Measurements from ENCODE around the gene ULK3. TPM values are rescaled to one million over a fixed set of nuclear protein-coding genes. Genes with fewer than 3 reads are reported as not detected.
A peak's percentile ranks its signal among the peaks of the same experiment; 100 is the strongest.

Gene ULK3
- total and polyA plus RNA-seq, 10 of the 15 experiments (the other 5 are each of a cell fraction or from before 2014, with no cell fraction given) = 0.64 to 38.8 (median 27.1) TPM

DNA sequence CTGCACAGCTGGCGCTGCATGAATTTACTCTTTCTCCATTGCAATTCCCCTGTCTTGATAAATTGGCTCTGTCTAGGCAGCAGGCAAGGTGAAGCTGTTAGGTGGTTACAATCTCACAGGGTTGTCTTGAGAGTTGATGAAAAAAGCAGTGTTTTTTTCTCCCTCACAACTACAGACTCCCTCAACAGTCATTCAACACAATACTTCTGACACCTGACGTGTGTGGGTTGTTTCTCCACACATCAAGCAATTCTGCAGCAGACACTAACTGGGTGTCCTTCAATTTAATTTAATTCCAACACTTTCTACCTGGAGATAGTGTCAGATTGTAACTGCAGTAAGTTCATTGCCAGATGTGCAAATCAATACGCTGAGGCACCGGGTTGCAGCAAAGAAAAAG lies 35.3 kb upstream of the ULK3 start:
- in situ Hi-C loops (cut with MboI) (no loop called here), intact Hi-C loops (cut with micrococcal nuclease; ENCODE audit: unreplicated experiment) (no loop called here)
- ATAC-seq (no peak), FAIRE-seq (no peak), DNase-seq (ENCODE audit: low read depth, low spot score) (no peak)
- CTCF ChIA-PET = interaction anchor here (2.1 kb wide), 1 partner anchor 24 kb away, joined by 11 read pairs; no protein-coding TSS in a partner anchor
- Histone ChIP-seq H3K79me2 (ENCODE audit: control insufficient read depth, insufficient read depth, low read length) (no peaks in the 10 kb centered on the region), H2AFZ (ENCODE audit: control insufficient read depth, low read depth, low read length) (no peak overlapping the region), H3K9ac (ENCODE audit: control insufficient read depth, insufficient read depth, low read length) (no peak overlapping the region), H4K20me1 (ENCODE audit: control insufficient read depth, insufficient read depth) (no peaks in the 10 kb centered on the region), H3K27me3 (replicated peaks in 1 of 2; ENCODE audit: control insufficient read depth in 2 of 2, insufficient read depth in 2 of 2, low read length in 1 of 2) (no peaks in the 10 kb centered on the region), H3K4me3 (no peak overlapping the region), H3K36me3 (ENCODE audit: control insufficient read depth in 2 of 2, insufficient read depth in 2 of 2, low read length in 1 of 2) (no peaks in the 10 kb centered on the region), H3K4me1 (ENCODE audit: control insufficient read depth, insufficient read depth, low read length) (peaks cover 6% of the 10 kb centered on the region), H3K4me2 (ENCODE audit: control insufficient read depth, insufficient read depth) (no peak overlapping the region), H3K9me3 (replicated peaks; ENCODE audit: control insufficient read depth, insufficient read depth, low read length) (peaks cover 2% of the 10 kb centered on the region; the same call in 1 of the 3 replicates), H3K27ac (ENCODE audit: control insufficient read depth, insufficient read depth) (no peak overlapping the region)
- no peak for TF ChIP-seq ZNF274 (IDR thresholded peaks at IDR 0.05; ENCODE audit: insufficient read depth, insufficient read length)
- no TSS peak for BruUV-seq (replicated peaks)
- SMC1A ChIA-PET (ENCODE audit: uncharacterized antibody, unreplicated experiment) = interaction anchor here (1.3 kb wide), 1 partner anchor 8 kb away, joined by 3 read pairs; no protein-coding TSS in a partner anchor
- POLR2A ChIA-PET = no interaction called here
- RAD21 ChIA-PET (ENCODE audit: unreplicated experiment) = no interaction called here
- WGBS (ENCODE audit: insufficient coverage, insufficient replicate concordance, low lambda C conversion rate, missing lambda C conversion rate) = 89% methylated on average over 4 of the region's 4 CpGs

DNA sequence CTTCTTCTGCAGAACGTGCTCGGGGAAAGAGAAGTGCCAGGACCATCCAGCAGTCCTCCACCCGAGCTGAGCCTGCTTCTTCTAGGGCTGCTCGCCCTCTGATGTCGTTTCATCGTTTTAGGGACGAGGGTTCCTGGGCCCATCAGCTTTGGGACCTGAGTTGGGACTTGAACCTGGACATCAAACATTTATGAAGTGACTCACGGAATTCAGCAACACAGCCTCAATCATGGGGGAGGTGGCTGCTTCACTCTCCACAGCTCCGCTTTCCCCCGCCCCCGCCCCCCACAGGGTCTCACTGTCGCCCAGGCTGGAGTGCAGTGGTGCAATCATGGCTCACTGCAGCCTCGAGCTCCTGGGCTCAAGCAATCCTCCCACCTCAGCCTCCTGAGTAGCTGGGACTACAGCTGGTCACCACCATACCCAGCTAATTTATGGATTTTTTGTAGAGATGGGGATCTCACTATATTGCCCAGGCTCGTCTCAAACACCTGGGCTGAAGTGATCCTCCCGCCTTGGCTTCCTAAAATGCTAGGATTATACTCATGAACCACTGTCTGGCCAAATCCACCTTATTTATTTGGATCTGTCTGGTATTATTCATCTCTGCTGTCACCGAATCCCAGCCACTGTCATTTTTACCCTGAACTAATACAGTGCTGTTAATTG lies 30.9 kb upstream of the ULK3 start:
- peak overlapping the region; percentile 93 for H3K4me3 ChIP-seq
- ChIA-PET POLR2A (interaction anchor here (0.5 to 2.4 kb wide), 10 partner anchors 10 to 257 kb away, joined by 3 to 7 read pairs (median 5); partner anchors contain the start of gene FAM219B), SMC1A (ENCODE audit: uncharacterized antibody, unreplicated experiment) (interaction anchor here (0.7 to 2.7 kb wide), 6 partner anchors 9 to 367 kb away, joined by 3 to 15 read pairs (median 3); partner anchors contain the start of gene FAM219B), CTCF (interaction anchor here (0.9 to 11.2 kb wide), 3 partner anchors 10 to 87 kb away, joined by 3 to 129 read pairs (median 11); no protein-coding TSS in a partner anchor), RAD21 (ENCODE audit: unreplicated experiment) (interaction anchor here (0.6 to 2.5 kb wide), 5 partner anchors 10 to 149 kb away, joined by 3 to 13 read pairs (median 3); partner anchors contain the start of genes CSK and PPCDC)
- H3K4me2 ChIP-seq (ENCODE audit: control insufficient read depth, insufficient read depth) = peak overlapping the region; percentile 100
- H3K27ac ChIP-seq (ENCODE audit: control insufficient read depth, insufficient read depth) = peak overlapping the region; percentile 94
- DNase-seq (ENCODE audit: low read depth, low spot score) (no peak), FAIRE-seq (no peak), ATAC-seq (no peak)
- H3K9ac ChIP-seq (ENCODE audit: control insufficient read depth, insufficient read depth, low read length) = peak overlapping the region; percentile 68; the same call in 1 of the 2 replicates
- peaks cover 38% of the 10 kb centered on the region for H3K79me2 ChIP-seq (ENCODE audit: control insufficient read depth, insufficient read depth, low read length)
- H4K20me1 ChIP-seq (ENCODE audit: control insufficient read depth, insufficient read depth) = no peaks in the 10 kb centered on the region
- no peaks in the 10 kb centered on the region for H3K9me3 ChIP-seq (replicated peaks; ENCODE audit: control insufficient read depth, insufficient read depth, low read length)
- in situ Hi-C loops (cut with MboI) (no loop called here), intact Hi-C loops (cut with micrococcal nuclease; ENCODE audit: unreplicated experiment) (no loop called here)
- peaks cover 23% of the 10 kb centered on the region for H3K4me1 ChIP-seq (ENCODE audit: control insufficient read depth, insufficient read depth, low read length)
- H3K36me3 ChIP-seq (ENCODE audit: control insufficient read depth in 2 of 2, insufficient read depth in 2 of 2, low read length in 1 of 2) = no peaks in the 10 kb centered on the region
- H3K27me3 ChIP-seq (replicated peaks in 1 of 2; ENCODE audit: control insufficient read depth in 2 of 2, insufficient read depth in 2 of 2, low read length in 1 of 2) = no peaks in the 10 kb centered on the region
- 9% methylated on average over 16 of the region's 16 CpGs for WGBS (ENCODE audit: insufficient coverage, insufficient replicate concordance, low lambda C conversion rate, missing lambda C conversion rate)
- H2AFZ ChIP-seq (ENCODE audit: control insufficient read depth, low read depth, low read length) = peak overlapping the region; percentile 91
- BruUV-seq (replicated peaks) = TSS peak; percentile 74
- TF ChIP-seq, protein P1, sequence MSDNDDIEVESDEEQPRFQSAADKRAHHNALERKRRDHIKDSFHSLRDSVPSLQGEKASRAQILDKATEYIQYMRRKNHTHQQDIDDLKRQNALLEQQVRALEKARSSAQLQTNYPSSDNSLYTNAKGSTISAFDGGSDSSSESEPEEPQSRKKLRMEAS (IDR thresholded peaks at IDR 0.05; ENCODE audit: low read depth, low read length) = no peak
- TF ChIP-seq MEF2B (IDR thresholded peaks at IDR 0.05; ENCODE audit: partially characterized antibody, poor library complexity, severe bottlenecking) (no peak), BCL11A (IDR thresholded peaks at IDR 0.05; ENCODE audit: low read depth, low read length) (no peak), TAF1 (IDR thresholded peaks at IDR 0.05; ENCODE audit: borderline replicate concordance, low read depth, low read length) (no peak)
- TF ChIP-seq, protein P2, sequence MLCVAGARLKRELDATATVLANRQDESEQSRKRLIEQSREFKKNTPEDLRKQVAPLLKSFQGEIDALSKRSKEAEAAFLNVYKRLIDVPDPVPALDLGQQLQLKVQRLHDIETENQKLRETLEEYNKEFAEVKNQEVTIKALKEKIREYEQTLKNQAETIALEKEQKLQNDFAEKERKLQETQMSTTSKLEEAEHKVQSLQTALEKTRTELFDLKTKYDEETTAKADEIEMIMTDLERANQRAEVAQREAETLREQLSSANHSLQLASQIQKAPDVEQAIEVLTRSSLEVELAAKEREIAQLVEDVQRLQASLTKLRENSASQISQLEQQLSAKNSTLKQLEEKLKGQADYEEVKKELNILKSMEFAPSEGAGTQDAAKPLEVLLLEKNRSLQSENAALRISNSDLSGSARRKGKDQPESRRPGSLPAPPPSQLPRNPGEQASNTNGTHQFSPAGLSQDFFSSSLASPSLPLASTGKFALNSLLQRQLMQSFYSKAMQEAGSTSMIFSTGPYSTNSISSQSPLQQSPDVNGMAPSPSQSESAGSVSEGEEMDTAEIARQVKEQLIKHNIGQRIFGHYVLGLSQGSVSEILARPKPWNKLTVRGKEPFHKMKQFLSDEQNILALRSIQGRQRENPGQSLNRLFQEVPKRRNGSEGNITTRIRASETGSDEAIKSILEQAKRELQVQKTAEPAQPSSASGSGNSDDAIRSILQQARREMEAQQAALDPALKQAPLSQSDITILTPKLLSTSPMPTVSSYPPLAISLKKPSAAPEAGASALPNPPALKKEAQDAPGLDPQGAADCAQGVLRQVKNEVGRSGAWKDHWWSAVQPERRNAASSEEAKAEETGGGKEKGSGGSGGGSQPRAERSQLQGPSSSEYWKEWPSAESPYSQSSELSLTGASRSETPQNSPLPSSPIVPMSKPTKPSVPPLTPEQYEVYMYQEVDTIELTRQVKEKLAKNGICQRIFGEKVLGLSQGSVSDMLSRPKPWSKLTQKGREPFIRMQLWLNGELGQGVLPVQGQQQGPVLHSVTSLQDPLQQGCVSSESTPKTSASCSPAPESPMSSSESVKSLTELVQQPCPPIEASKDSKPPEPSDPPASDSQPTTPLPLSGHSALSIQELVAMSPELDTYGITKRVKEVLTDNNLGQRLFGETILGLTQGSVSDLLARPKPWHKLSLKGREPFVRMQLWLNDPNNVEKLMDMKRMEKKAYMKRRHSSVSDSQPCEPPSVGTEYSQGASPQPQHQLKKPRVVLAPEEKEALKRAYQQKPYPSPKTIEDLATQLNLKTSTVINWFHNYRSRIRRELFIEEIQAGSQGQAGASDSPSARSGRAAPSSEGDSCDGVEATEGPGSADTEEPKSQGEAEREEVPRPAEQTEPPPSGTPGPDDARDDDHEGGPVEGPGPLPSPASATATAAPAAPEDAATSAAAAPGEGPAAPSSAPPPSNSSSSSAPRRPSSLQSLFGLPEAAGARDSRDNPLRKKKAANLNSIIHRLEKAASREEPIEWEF (IDR thresholded peaks at IDR 0.05; ENCODE audit: insufficient replicate concordance, low read depth, low read length) = no peak
- TF ChIP-seq, protein P3, sequence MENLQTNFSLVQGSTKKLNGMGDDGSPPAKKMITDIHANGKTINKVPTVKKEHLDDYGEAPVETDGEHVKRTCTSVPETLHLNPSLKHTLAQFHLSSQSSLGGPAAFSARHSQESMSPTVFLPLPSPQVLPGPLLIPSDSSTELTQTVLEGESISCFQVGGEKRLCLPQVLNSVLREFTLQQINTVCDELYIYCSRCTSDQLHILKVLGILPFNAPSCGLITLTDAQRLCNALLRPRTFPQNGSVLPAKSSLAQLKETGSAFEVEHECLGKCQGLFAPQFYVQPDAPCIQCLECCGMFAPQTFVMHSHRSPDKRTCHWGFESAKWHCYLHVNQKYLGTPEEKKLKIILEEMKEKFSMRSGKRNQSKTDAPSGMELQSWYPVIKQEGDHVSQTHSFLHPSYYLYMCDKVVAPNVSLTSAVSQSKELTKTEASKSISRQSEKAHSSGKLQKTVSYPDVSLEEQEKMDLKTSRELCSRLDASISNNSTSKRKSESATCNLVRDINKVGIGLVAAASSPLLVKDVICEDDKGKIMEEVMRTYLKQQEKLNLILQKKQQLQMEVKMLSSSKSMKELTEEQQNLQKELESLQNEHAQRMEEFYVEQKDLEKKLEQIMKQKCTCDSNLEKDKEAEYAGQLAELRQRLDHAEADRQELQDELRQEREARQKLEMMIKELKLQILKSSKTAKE (IDR thresholded peaks at IDR 0.05; ENCODE audit: low read depth, poor library complexity, severe bottlenecking) = no peak

All from GM12878 (cell line).